NCI-H187 treated with DMSO at 0.1 percent for 48 hours (cell line): ENCODE measurements around the gene PHOX2A.
"Not testable (repeated sequence)": the region's sequence is repeated elsewhere in the genome, so short reads cannot be mapped to it uniquely, and the experiment has no call there.

Experiments used
- DNase-seq: peaks from one replicate; lab custom pipeline; 2025; lab: John Stamatoyannopoulos, UW

PHOX2A gene

DNA sequence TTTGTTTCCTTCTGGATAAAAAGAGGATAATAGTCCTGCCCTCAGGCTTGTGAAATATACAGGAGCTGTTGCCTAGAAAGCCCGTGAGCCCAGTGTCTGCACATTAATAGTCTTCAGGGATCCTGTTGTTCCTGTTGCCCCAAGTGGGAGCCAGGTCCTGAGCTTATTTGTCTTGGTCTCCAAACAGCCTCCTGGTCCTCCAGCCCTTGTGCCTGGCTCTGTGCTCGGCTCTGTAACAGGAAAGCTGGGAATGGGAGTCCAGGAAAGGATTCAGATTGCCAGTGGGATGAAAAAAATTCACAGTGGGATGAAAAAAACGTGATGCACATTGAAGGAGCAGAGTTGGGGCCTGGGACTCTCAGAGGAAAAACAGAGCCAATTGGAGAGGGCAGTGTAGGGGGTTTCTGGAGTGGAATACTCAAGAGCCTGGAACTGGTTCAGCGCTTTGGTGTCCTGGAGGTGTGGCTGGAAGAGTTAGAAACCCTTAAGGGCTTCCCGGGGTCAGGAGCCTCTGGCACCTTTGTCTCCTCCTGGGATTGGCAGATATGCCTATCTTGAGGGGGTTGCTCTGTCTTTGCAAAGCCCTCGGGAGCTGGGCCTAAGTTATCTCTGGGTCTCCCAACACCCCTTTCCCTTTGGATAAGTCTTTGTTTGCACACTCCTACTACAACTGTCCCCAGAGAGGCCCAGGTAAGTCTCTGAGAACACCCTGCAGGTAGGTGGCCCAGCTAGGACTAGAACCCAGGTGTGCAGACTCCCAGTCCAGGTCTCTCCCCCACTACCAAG is 21.7 kb downstream of the PHOX2A start:
- no peak for DNase-seq

DNA sequence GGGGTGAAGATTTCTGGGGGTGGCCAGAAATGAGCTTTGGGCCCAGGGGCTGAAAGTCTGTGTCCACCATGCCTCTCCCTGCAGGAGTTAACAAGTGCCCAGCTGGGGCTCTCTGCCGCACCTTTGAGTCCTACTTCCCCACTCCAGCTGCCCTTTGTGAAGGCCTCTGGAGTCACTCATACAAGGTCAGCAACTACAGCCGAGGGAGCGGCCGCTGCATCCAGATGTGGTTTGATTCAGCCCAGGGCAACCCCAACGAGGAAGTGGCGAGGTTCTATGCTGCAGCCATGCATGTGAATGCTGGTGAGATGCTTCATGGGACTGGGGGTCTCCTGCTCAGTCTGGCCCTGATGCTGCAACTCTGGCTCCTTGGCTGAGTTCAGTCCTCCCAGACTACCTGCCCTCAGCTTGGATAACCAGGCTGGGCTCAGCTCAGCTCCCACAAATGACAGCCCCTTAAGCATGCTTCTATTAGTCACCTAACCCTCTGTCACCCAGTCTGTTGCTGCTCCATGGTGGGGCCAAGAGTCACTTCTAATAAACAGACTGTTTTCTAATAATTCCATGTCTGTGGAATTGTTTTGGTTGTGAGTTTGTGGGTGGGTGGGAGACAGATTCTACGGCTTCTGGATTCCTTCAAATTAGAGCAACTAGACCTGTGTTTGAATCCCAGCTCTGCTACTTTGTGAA is 22.4 kb downstream of the PHOX2A start:
- DNase-seq: no peak

DNA sequence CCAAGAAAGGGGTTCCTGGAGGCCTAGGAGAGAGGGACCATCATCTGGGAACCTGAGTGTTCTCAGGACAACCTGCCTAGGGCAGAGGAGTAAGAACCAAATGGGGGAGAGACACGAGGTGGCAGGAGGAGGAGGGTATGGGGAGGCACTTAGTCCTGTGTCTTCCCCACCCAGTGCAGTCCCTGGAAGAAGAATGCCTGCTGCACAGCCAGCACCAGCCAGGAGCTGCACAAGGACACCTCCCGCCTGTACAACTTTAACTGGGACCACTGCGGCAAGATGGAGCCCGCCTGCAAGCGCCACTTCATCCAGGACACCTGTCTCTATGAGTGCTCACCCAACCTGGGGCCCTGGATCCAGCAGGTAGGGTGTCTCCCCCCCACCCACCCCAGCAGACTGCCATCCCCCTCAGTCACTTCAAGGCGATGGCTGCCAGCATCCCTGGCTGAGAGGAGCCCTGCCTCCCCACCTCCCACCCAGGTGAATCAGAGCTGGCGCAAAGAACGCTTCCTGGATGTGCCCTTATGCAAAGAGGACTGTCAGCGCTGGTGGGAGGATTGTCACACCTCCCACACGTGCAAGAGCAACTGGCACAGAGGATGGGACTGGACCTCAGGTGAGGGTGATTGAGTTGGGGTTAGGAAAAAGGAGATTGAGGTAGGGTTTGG is 23.1 kb downstream of the PHOX2A start:
- DNase-seq: no peak

DNA sequence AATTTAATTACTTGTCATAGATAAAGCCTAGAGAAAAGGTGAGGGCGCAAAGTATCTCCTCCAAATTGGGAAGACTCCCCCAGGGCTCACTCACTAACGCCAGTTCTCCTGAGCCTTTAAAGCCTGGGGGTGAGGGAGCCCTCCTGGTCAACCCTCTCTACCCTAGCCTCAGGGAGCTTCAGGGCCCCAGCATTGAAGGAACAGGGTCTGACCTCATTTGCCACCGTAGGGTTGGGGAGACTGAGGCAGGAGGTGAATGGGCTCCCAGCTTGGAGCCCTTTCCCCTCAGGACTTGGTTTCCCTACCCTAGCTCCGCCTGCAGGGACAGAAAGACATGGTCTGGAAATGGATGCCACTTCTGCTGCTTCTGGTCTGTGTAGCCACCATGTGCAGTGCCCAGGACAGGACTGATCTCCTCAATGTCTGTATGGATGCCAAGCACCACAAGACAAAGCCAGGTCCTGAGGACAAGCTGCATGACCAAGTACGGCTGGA is 25.7 kb downstream of the PHOX2A start:
- DNase-seq: no peak

DNA sequence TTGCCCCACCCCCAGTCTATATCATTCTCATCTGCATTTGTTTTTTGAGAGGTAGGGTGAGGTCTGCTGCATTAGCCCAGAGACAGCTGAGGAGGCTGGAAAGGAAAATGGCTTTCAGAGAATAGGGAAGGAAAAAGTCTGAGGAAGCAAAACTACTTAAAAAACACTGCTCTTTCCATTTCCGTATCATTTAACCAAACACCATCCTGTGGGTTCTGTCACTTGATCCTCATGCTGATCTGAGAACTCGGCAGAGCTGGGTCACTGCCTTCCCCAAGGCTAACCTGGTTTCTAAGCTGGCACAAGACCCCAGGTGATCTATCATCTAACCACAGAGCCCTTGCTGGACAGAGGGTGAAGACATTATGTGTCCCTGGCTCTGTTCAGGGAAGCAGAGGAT is 26.1 kb downstream of the PHOX2A start:
- DNase-seq: no peak

DNA sequence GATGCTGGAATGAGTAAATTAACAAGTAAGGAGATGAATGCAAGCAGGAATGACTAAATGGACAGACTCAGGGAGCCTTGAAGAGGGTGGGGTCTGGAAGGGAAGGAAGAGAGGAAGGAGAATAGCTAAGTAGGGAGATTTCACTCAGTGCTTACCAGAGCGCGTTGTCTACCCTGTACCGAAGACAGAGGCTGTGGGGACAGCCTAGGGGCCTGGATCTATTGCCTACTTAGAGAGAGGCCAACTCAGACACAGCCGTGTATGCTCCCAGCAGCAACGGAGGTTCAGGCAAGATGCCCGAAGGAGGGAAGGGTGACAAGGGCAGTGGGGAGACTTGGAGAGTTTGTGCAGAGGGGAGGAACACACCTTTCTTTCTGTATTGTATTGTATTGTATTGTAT is 27.3 kb downstream of the PHOX2A start, which contains the start of gene FOLR2:
TSS of gene FOLR2 (plus strand) at position 157 of the 400 bp plus-strand sequence. CDS start 1,791 bp downstream, outside the sequence.
- no peak for DNase-seq

DNA sequence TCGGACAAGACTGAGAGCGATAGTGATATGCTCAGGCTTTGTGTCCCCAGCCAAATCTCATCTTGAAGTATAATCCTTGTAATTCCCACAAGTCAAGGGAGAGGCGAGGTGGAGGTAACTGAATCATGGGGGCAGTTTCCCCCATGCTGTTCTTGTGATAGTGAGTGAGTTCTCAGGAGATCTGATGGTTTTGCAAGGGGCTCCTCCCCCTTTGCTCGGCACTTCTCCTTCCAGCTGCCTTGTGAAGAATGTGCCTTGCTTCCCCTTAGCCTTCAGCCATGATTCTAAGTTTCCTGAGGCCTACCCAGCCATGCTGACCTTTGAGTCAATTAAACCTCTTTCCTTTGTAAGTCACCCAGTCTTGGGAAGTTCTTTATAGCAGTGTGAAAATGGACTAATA is 34.9 kb downstream of the PHOX2A start:
- DNase-seq: no peak

DNA sequence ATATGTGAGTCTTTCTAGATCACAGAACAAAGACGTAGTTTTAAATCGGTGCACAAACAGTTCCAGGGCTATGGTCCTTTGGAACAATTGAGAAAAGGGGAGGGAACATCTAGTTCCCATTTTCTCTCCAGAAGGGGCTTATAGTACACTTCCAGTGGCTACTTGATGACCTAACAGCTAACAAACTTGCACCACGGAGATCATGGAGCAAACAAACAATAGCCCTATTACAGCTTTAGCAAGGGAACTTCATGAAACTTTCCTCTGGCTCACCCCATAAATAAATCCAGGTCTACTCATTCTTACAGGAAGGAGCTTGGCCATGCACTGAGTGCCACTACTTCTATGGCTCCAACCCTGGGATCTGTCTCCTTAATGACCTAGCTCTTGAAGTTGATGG is 35.7 kb downstream of the PHOX2A start:
- no peak for DNase-seq

DNA sequence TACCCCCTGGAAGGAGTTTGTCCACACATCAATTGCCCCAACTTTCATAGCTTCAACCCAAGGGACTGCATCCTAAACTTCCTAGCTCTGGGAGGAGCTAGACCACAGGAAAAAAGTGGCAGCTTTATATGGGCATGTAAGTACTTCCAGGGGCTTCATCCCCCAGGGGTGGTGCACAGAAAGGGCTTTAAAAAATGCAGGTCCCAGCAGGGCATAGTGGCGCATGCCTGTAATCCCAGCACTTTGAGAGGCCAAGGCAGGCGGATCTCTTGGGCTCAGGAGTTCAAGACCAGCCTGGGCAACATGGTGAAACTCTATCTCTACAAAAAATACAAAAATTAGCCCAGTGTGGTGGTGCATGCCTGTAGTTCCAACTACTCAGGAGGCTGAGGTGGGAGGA is 37.2 kb downstream of the PHOX2A start:
- not testable (repeated sequence) for DNase-seq

DNA sequence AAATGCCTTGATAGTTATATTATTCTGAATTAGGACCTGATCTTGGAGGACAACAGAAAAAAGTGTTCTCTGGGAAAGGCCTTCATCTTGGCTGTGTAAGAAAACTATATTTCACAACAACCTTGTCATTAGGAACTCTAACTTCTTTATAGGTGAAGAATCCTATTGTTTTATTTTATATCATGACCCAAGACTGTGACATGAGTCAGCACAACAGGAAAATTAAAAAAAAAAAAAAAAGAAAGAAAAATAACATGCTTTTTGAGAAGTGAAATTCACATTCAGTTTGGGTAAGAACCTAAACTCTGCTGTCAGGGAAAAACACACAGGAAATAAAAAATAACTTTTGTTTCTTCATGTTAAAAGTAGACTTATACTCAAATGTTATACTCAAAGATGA is 39.1 kb downstream of the PHOX2A start:
- DNase-seq: no peak

DNA sequence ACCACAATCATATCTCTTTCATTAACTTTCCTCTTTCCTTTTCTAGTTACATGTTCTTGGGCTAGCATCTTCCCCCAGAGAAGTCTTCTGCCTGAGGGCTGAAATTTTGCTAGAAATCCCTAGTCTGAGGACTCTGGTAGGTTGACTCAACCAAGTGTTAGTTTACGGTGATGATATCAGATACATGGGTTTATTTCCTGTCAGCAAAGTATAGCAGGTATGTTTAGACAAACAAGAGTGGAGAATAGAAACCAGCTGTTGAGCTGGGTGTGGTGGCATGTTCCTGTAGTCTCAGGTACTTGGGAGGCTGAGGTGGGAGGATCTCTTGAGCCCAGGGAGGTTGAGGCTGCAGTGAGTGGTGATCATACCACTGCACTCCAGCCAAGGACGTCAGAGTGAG is 40.8 kb downstream of the PHOX2A start:
- no peak for DNase-seq

DNA sequence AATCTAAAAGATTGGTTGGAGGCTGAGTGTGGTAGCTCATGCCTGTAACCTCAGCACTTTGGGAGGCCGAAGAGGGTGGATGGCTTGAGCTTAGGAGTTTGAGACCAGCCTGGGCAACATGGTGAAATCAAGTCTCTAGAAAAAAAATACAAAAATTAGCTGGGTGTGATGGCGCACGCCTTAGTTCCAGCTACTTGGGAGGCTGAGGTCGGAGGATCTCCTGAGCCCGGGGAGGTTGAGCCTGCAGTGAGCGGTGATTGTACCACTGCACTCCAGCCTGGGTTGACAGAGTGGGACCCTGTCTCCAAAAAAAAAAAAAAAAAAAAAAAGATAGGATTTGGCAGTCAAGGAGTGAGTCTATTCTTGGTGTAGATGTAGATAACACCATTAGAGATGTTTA is 41.4 kb downstream of the PHOX2A start:
- DNase-seq: no peak

DNA sequence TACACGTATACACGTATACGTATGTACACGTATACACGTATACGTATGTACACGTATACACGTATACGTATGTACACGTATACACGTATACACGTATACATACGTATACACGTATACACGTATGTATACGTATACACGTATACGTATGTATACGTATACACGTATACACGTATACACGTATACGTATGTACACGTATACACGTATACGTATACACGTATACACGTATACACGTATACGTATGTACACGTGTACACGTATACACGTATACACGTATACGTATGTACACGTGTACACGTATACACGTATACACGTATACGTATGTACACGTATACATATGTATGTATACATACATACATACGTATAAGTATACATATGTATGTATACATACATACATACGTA is 42.5 kb downstream of the PHOX2A start:
- DNase-seq: not testable (repeated sequence)

DNA sequence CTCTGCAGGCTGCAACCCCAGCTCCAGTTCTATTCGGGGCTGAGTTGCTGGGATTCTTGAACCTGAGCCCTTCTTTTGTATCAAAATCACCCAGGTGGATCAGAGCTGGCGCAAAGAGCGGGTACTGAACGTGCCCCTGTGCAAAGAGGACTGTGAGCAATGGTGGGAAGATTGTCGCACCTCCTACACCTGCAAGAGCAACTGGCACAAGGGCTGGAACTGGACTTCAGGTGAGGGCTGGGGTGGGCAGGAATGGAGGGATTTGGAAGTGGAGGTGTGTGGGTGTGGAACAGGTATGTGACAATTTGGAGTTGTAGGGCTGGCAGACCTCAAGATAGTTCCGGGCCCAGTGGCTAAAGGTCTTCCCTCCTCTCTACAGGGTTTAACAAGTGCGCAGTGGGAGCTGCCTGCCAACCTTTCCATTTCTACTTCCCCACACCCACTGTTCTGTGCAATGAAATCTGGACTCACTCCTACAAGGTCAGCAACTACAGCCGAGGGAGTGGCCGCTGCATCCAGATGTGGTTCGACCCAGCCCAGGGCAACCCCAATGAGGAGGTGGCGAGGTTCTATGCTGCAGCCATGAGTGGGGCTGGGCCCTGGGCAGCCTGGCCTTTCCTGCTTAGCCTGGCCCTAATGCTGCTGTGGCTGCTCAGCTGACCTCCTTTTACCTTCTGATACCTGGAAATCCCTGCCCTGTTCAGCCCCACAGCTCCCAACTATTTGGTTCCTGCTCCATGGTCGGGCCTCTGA is 48.3 kb downstream of the PHOX2A start:
- no peak for DNase-seq

DNA sequence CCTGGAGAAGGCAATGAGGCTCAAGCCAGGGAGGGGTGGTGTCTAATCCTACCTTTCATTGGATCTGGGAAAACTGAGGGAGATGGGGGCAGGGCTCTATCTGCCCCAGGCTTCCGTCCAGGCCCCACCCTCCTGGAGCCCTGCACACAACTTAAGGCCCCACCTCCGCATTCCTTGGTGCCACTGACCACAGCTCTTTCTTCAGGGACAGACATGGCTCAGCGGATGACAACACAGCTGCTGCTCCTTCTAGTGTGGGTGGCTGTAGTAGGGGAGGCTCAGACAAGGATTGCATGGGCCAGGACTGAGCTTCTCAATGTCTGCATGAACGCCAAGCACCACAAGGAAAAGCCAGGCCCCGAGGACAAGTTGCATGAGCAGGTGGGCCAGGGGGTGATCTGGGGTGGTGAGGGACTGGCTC is 52.0 kb downstream of the PHOX2A start, which contains the start of gene FOLR1:
TSS of gene FOLR1 (plus strand) at position 180 of the 421 bp plus-strand sequence. CDS start at position 214, 34 bp downstream.
- DNase-seq: no peak

DNA sequence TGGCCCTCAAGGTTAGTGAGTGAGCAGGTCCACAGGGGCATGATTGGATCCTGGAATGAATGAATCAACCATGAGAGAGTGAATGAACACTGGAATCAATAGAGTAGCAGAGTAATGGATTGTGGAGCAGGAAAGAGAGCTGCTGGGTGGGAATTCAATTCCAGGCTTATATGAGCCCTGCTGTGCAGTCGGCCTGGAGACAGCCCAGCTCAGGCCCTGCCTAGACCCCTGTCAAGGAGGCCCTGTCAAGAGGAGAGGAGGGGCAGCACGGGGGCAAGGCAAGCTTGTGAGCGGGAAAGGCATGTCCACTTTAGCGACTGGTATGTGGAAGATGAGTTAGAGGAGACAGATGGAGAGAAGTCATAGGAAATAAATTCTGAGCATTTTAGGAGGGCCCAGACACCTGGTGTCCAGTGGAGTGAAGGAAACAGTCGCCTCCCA is 53.3 kb downstream of the PHOX2A start:
- DNase-seq: no peak

DNA sequence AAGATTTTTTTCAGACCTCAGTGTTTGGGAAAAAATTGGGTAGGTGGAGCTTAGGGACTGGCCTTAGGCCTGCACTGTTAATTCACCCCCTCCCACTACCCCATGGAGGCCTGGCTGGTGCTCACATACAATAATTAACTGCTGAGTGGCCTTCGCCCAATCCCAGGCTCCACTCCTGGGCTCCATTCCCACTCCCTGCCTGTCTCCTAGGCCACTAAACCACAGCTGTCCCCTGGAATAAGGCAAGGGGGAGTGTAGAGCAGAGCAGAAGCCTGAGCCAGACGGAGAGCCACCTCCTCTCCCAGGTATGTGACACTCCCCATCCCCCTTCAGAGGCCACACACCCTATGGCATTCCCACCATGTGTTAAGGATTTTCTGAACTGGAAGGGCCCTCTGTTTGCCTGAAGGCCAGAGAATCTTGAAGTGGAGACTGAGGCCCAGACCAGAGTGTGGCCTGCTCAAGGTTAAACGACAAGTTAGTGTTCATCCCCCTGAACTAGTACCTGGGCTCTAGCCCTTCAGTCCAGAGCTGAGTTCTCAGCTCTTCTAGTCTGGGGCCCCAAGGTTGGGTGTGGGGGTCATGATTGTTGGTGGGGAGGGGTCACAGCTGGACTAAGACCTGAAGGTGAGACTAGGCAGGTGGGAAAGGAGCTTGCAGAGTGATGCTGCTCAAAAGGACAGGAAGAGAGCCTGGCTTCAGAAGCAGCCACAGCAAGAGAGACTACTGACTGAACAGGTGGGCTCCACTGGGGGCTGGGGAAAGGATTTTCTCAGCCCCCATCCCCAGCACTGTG is 54.3 kb downstream of the PHOX2A start:
- no peak for DNase-seq
